Stimulated activated memory B cell treated with anti-CD40 and anti-IgM and Interleukin-4, amounts not matched to agents 10 μg/mL and 1 μg/mL and 100 μg/mL, for 72 hours (primary cell): ENCODE measurements around the gene PON3.

Experiments used
- ATAC-seq: fragments of 150-1000 bp; cut with Tn5 transposase; 2 replicates; pipeline ENCODE4 v1.10.0; 2021
- H3K27ac Mint-ChIP-seq: one replicate; pipeline ENCODE4 v1.8.0; 2022; ENCODE audit warnings: mild to moderate bottlenecking, mixed read lengths
- H3K27me3 Mint-ChIP-seq: one replicate; pipeline ENCODE4 v1.8.0; 2022; ENCODE audit warnings: mixed read lengths
- H3K36me3 Mint-ChIP-seq: one replicate; pipeline ENCODE4 v1.8.0; 2022; ENCODE audit warnings: mixed read lengths
- H3K4me1 Mint-ChIP-seq: one replicate; pipeline ENCODE4 v1.8.0; 2022; ENCODE audit warnings: mixed read lengths
- H3K4me3 Mint-ChIP-seq: one replicate; pipeline ENCODE4 v1.8.0; 2022; ENCODE audit warnings: mild to moderate bottlenecking, moderate library complexity, mixed read lengths
- H3K9me3 Mint-ChIP-seq: one replicate; pipeline ENCODE4 v1.8.0; 2022; ENCODE audit warnings: mixed read lengths

Gene PON3

GRCh38 chr7:95396136-95397032 is at the start of gene PON3:
PON3 (minus strand) TSS chr7:95396375; CDS start chr7:95396350, 25 bp downstream.
- ATAC-seq = peak; percentile 54
- Mint-ChIP-seq H3K27ac (no peak within 1 kb of the TSS), H3K9me3 (no peaks in the 10 kb centered on the region), H3K4me3 (peak within 1 kb of the TSS; percentile 49), H3K4me1 (peaks cover 7% of the 10 kb centered on the region), H3K36me3 (no peaks in the 10 kb centered on the region), H3K27me3 (peaks cover 60% of the 10 kb centered on the region)

- peaks cover 6% of the 10 kb centered on the region for H3K27me3 Mint-ChIP-seq
- no peaks in the 10 kb centered on the region for H3K4me1 Mint-ChIP-seq
- H3K36me3 Mint-ChIP-seq = no peaks in the 10 kb centered on the region
- no peaks in the 10 kb centered on the region for H3K9me3 Mint-ChIP-seq
- no peak overlapping the region for H3K27ac Mint-ChIP-seq
- ATAC-seq = no peak
- H3K4me3 Mint-ChIP-seq = no peak overlapping the region
Measured at GRCh38 chr7:95444796-95445195, 48.6 kb upstream of the PON3 start.

- no peak for ATAC-seq
- no peaks in the 10 kb centered on the region for H3K36me3 Mint-ChIP-seq
- no peak overlapping the region for H3K27ac Mint-ChIP-seq
- H3K4me1 Mint-ChIP-seq = no peaks in the 10 kb centered on the region
- no peaks in the 10 kb centered on the region for H3K9me3 Mint-ChIP-seq
- peaks cover 6% of the 10 kb centered on the region for H3K27me3 Mint-ChIP-seq
- no peak overlapping the region for H3K4me3 Mint-ChIP-seq
Measured at GRCh38 chr7:95441042-95441823, 45.1 kb upstream of the PON3 start.

DNA sequence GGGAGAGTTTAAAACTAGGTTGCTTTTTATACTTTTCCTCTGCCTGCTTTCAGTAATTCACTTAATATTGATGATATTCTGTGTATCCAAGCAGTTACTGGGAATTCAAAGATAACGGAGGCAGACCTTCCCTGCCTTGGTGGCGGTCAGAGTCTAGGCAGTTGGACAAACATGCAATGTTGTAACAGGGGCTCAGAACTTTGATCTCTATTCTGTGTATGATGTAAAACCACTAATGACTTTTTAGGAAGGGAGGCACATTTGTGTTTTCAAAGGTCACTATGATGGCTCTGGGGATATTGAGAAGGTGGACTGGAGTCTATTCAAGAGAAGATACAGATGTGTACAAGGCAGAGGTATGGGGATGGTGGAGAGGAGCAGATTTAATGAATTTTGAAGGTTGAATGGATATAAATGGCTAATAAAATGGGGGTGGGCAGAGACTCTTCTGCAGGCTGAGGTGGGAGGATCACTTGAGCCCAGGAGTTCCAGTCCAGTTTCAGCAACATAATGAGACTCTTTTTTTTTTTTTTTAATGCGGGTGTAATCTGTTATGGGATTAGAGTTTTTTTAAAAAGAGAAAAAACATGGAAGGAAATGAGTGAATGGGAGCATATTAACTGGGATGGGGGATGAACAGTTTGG is 44.3 kb upstream of the PON3 start:
- H3K36me3 Mint-ChIP-seq = no peaks in the 10 kb centered on the region
- H3K4me3 Mint-ChIP-seq = no peak overlapping the region
- H3K9me3 Mint-ChIP-seq = no peaks in the 10 kb centered on the region
- no peak for ATAC-seq
- peaks cover 6% of the 10 kb centered on the region for H3K27me3 Mint-ChIP-seq
- peaks cover 4% of the 10 kb centered on the region for H3K4me1 Mint-ChIP-seq
- H3K27ac Mint-ChIP-seq = no peak overlapping the region

DNA sequence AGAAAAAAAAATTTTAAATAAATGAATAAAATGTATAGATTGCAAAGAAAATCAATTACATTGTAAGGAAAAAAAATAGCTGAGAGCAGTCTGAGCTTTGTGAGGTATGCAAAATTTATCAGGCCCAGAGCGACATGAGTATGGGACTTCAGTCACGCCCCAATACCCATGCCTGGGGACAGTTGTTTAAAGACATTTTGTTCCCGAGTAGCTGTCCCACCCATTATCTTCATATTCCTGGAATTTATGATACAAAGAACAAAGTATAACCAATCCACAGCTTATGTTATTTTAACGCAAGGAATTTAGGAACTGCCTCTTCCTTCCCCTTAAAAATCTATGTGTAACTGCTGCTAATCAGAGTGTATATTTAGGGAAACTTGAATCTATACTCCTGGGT is 40.2 kb upstream of the PON3 start:
- H3K9me3 Mint-ChIP-seq = no peaks in the 10 kb centered on the region
- no peaks in the 10 kb centered on the region for H3K27me3 Mint-ChIP-seq
- ATAC-seq = no peak
- no peak overlapping the region for H3K4me3 Mint-ChIP-seq
- H3K4me1 Mint-ChIP-seq = peaks cover 18% of the 10 kb centered on the region
- H3K27ac Mint-ChIP-seq = no peak overlapping the region
- H3K36me3 Mint-ChIP-seq = peaks cover 5% of the 10 kb centered on the region

- Mint-ChIP-seq H3K27me3 (no peaks in the 10 kb centered on the region), H3K36me3 (peaks cover 5% of the 10 kb centered on the region), H3K4me3 (peak overlapping the region; percentile 75), H3K4me1 (peaks cover 18% of the 10 kb centered on the region), H3K27ac (peak overlapping the region; percentile 40), H3K9me3 (no peaks in the 10 kb centered on the region)
- no peak for ATAC-seq
Measured at GRCh38 chr7:95435422-95435780, 39.2 kb upstream of the PON3 start.

- Mint-ChIP-seq H3K4me3 (peak within 1 kb of the TSS; percentile 75), H3K27ac (peak within 1 kb of the TSS; percentile 40), H3K9me3 (no peaks in the 10 kb centered on the region), H3K4me1 (peaks cover 18% of the 10 kb centered on the region), H3K27me3 (no peaks in the 10 kb centered on the region), H3K36me3 (peaks cover 5% of the 10 kb centered on the region)
- ATAC-seq = peak; percentile 96
Measured at GRCh38 chr7:95434557-95435421, 38.6 kb upstream of the PON3 start, which contains the start of gene PON2. PON2 (minus strand) TSS chr7:95435028; CDS start chr7:95434951, 77 bp downstream.

DNA sequence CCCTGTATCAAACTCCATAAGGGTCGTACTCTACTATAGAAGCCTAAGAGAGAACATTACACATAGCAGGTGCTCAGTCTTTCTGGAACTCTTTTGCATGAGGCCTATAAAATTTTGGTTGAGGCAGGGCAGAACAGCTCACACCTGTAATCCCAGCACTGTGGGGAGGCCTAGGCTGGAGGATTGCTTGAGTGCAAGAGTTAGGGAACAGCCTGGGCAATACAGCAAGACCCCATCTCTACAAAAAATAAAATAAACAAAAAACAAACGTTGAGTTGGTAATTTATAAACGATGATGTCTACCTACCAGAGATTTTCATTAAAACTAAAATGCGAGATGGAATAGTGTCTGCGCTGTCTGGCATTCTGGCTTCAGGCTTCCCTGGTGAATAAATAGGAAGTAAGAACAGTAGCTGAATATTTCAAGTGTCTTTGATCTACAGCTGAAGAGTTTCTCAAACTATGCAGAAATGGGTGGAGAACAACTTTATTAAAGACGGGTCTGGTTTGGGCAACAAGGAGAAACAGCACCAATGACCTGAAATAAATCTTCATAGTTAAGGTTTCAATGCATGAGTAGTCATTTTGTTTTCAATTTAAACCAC is 37.9 kb upstream of the PON3 start:
- H3K27ac Mint-ChIP-seq = peak overlapping the region; percentile 40
- peaks cover 11% of the 10 kb centered on the region for H3K36me3 Mint-ChIP-seq
- ATAC-seq = no peak
- no peaks in the 10 kb centered on the region for H3K9me3 Mint-ChIP-seq
- H3K4me1 Mint-ChIP-seq = peaks cover 18% of the 10 kb centered on the region
- peak overlapping the region; percentile 75 for H3K4me3 Mint-ChIP-seq
- no peaks in the 10 kb centered on the region for H3K27me3 Mint-ChIP-seq

DNA sequence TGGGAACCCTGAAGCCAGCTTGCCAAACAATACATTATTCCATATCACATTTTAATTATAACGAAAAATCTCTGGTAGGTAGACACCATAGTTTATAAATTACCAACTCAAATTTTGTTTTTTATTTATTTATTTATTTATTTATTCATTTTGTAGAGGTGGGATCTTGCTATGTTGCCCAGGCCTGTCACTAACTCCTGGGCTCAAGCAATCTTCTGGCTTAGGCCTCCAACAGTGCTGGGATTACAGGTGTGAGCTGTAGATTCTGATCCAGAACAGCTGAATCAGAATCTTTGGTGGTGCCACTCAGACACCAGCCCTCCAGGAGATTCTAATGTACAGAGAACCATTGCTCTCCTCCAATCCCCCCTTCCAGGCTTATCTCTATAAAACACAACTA is 37.0 kb upstream of the PON3 start:
- no peak for ATAC-seq
- Mint-ChIP-seq H3K4me1 (peaks cover 18% of the 10 kb centered on the region), H3K9me3 (no peaks in the 10 kb centered on the region), H3K36me3 (peaks cover 12% of the 10 kb centered on the region), H3K27ac (no peak overlapping the region), H3K4me3 (no peak overlapping the region), H3K27me3 (no peaks in the 10 kb centered on the region)

DNA sequence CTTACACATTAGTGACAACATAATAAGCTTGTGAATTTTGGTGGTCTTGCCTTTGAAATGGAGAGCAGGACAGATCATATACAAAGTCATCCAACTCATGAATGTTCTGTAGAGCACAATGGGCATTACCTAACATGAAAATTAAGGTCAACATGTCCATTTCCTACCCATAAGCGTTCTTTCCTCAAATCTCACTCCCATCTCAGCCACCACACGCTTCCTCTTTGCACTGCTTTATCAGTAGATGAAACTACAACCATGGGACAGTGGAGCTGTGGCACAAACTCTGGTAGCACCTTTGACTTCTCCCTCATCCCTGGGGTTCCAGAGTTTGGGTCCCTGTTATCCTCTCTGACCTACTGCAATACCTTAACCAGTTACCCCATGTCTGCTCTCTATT is 36.4 kb upstream of the PON3 start:
- peaks cover 12% of the 10 kb centered on the region for H3K36me3 Mint-ChIP-seq
- no peaks in the 10 kb centered on the region for H3K9me3 Mint-ChIP-seq
- H3K4me3 Mint-ChIP-seq = no peak overlapping the region
- peaks cover 18% of the 10 kb centered on the region for H3K4me1 Mint-ChIP-seq
- H3K27me3 Mint-ChIP-seq = no peaks in the 10 kb centered on the region
- no peak for ATAC-seq
- H3K27ac Mint-ChIP-seq = no peak overlapping the region

DNA sequence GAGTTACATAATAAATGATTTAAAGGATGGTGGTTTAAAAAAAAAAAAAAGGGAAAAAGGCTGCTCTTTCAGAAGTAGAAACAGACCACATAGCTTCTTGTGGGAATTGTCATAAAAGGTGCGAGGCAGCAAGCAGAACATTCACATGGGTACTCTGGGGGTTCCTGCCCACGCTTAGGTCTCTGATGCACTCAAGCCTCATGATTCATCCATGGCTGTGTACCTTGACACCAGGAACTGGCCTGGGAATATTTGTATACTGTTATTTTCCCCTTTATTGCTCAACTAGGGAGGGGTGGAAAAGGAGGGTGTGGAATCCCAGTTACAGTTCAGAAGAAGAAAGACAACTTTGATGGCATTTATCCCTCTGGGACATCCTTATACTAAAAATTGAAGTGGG is 34.7 kb upstream of the PON3 start:
- ATAC-seq = no peak
- peaks cover 12% of the 10 kb centered on the region for H3K36me3 Mint-ChIP-seq
- peaks cover 18% of the 10 kb centered on the region for H3K4me1 Mint-ChIP-seq
- no peak overlapping the region for H3K4me3 Mint-ChIP-seq
- H3K9me3 Mint-ChIP-seq = no peaks in the 10 kb centered on the region
- no peak overlapping the region for H3K27ac Mint-ChIP-seq
- no peaks in the 10 kb centered on the region for H3K27me3 Mint-ChIP-seq

GRCh38 chr7:95429241-95429990 is 33.2 kb upstream of the PON3 start:
- H3K4me3 Mint-ChIP-seq = no peak overlapping the region

DNA sequence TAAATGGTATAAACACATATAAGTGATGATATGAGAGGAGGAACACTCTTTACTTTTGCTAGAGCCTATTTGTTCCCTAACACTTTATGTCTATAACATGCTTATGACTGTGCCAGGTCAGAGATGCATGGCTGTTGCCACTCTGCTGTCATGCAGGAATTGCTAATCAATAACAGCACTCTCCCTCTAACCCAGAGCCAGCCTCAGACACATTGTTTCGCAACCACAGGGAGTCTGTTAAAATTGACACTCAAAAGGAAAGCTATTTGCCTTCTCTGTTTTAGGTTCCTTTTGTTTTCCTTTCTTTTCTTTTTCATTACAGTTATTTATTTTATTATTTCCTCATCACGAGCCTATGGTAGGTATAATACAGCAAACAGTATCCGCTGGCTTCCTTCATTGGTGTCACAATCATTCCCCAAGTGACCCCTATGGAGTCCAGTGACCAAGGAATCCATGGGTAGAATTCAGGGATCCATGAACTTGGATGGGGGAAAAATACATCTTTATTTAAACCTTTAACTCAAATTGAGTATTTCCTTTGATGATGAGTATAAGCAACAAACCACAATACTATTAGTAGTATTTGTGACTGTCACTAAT is 31.8 kb upstream of the PON3 start:
- Mint-ChIP-seq H3K4me3 (no peak overlapping the region), H3K27me3 (no peaks in the 10 kb centered on the region), H3K36me3 (peaks cover 24% of the 10 kb centered on the region), H3K9me3 (no peaks in the 10 kb centered on the region), H3K4me1 (no peaks in the 10 kb centered on the region), H3K27ac (no peak overlapping the region)
- ATAC-seq = no peak

More at GRCh38 chr7:95429241-95429990, 33.2 kb upstream of the PON3 start:
- H3K27ac Mint-ChIP-seq = no peak overlapping the region
- H3K4me1 Mint-ChIP-seq = peaks cover 7% of the 10 kb centered on the region
- H3K36me3 Mint-ChIP-seq = peaks cover 12% of the 10 kb centered on the region
- no peak for ATAC-seq
- H3K9me3 Mint-ChIP-seq = no peaks in the 10 kb centered on the region
- H3K27me3 Mint-ChIP-seq = no peaks in the 10 kb centered on the region
